HG03025 (cell line): ENCODE data around the gene CCDC192.

ENCODE experiments used
- ATAC-seq: cut with Tn5 transposase; IDR thresholded peaks from one replicate; pipeline ENCODE4 v1.9.1; 2021; ENCODE audit warnings: mild to moderate bottlenecking, moderate library complexity; ENCODE audit not compliant: unreplicated experiment, low FRiP score

The CCDC192 gene

DNA sequence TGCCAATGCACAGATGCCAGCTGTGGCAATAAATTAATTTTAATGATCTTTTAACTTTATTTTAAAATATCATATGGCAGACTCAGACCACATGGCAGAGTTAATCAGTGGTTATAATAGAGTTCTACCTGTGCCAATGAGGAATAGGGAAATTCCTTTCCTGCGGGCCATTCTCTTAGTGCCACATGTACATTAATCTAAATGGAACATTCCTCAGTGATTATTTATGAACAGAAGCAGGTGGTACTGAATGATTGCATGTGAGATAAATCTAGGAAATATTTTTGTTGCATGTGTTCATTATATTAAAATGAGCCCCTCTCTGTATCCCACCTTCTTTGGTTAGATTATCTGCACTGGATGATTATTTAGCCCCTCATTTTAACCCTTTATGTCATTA is 102.3 kb downstream of the CCDC192 start:
- ATAC-seq = no peak

DNA sequence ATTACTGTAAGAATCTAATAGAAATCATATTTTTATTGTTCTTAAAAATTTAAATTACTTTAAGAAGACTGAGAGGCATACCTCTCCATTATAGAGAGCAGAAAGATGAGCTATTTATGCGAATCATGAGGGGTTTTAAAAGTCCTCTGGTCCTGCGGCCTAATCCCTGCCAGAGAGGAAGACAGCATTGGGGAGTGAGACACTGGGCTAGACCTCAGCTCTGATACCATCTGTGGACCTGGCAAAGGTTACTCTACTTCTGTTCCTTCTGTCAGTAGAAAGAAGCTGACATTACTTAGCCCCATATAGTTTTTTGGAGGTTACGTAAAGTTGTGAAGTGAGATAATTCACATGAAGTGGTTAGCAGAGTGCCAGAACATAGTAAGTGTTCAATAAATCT is 103.6 kb downstream of the CCDC192 start:
- ATAC-seq = no peak

DNA sequence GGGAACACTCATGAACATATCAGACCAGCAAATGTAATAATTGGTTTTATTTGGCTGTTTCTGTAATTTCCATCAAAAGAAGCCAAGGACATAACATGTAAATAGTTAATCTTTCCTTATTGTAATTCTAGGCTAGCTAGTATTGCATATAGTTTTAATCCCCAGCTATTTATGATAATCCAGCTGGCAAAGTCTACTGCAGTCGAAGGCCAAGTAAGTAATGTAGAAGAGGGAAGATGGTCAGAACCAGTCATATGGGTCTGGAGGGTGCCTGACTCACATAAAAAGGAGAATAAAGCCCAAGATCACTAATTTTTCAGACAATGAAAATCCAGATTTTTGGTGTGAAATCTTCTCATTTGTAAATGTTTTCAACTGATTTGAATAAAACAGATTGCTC is 106.3 kb downstream of the CCDC192 start:
- ATAC-seq = no peak

DNA sequence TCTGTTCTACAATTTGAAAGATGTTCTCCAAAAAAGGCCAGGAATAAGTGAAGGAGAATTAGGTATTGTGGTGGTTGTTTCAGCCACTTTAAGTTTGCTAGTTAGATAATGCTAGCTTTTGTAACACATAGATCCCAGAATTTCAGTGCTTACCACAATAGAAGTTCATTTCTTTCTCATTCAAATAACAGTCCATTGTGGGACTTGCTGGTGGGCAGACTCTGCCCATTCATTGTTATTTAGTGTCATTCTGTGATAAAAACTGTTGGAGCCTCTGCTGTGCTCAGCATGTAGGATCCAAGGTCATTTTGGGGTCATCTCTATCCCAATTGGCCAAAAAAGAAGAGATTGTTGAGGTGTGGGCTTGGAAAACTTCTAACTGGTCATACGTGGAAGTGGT is 106.8 kb downstream of the CCDC192 start:
- ATAC-seq = no peak

DNA sequence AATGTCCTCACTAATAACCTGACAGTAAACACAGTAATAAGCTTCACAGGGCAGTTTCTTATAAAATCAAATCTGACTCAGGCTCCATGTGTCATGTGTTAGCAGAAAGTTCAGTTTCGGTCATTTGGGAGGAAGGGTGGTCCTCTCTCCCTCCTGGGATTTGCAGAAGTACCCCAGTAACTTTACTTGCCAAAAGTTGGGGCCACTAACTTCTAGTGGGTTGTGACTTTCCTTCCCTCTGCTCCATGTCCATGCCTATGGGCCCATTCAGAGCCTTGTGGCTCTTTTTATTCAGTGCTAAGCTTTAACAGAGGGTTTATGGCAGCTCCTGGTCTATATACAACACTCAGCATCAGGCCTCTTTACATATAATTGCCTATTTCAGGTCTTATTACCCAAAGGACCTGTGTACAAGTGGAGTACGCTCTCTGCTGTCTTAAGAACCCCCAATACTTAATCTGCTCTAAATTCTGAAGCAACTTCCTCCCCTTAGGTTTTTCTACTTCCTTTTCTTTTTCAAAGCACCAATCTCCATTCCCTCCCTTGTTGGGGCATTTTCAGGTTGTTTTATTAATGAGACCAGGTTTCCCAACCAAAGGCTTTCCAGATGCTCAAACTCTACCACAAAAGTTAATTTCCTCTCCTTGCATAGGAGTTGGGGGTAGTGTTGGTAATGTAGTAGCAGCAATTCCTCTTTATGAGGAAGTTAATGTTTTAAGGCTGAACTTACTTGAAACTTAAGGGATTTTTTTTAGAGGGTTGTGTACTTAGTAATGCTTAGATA is 107.7 kb downstream of the CCDC192 start:
- no peak for ATAC-seq

DNA sequence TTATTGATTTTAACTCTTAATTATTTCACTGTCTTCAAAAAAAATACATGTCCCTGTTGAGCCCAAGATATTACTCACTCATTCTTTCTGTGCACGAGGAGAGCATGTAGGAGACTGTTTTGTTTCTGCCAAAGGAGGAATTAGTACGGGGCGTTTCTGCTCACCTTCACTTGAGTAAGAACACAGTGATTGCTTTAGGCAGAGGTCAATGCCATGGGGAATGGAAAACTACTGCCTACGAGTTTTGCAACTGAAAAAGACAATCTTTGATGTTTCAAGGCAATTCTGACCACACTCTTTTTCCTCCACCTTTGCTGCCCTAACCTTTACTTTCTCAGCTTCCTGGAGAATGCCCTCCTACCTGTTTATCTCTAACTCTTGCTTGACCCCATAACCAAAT is 109.4 kb downstream of the CCDC192 start:
- no peak for ATAC-seq

DNA sequence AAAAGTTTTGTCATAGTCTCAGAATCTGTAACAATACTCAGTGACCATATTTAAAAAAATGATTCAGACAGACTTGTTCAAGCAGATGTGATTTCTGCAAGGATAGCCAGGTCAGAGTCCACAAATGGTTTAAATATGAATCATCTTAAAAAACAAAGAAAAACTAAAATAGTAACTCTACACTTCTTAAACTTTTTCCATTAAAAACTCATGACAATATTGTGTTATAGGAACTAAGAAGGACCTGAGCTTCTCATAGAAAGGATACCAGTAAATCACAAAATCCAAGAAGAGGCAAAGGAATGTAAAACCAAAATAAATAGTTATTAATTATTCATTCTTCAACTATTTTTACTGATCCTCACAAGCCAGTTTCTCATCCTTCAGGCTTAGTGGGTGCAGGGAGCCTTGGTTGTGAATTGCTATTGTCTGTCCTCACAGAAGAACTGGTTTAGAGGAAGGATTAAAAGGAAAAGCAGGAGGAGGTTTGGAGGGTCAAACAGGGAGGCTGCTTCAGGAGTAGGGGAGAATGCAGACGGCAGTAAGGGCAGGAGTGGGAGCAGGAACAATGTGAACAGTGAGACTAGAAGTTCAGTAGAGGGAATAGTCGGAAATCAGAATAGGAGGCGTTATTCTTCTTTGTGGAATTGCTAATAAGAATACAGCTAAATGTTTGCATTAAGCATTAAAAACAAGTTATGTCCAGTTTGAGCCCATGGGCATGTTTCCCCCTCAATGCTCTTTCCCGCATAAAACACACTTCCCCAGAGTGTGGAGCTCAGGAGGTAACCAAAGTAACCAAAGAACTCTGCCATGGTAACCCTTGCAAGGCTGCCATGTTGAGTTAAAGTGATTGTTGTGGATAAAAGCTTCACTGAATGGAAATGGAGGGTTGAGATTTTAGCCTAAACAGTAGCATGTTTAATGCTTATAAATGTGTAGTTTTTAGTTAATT is 110.7 kb downstream of the CCDC192 start:
- no peak for ATAC-seq

DNA sequence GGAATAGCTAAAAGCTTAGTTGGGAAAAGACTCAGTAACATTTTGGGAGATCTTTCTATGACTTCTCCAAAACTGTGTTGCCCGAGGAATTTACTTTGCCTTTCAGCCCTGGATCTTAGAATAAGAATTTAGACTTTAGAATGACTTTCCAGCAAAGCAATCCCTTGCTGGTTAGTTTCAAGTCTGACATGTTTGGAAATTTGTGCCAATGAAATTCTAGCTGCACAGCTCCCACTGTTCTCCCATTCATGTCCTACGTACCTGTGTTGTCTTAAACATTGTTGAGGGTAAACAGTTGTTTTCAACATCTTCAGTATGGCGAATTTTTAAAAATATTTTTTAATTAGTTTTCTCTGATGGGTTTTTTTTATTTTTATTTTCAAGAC is 111.4 kb downstream of the CCDC192 start:
- ATAC-seq = no peak

DNA sequence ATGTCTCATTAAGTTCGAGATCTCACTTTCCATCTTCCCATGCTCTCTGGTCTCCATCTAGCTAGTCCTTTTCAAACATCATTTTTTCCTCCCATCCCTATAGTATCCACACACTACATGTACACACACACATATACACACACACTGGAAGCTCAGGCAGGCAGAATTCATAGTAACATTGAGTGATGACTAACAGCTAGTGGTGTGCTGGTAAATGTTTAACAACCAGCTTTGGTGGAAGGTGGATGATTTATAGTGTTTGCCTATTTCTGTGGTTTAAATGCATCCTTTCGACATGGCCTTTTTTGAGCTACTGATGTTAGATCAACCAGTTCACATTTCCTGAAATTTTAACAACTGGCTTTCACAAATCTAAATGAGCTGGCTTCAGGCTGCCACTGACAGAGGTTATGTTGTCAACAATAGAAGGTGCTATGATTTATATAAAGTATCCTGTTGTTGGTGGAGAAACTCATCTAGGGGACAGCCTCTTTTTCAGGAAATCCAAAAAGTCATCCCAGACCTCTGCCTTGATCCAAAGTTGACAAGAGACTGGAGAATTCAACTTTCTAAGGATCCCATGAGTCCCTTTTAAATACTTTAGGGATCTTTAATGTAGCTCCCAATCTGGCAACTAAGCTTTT is 117.8 kb downstream of the CCDC192 start:
- no peak for ATAC-seq

DNA sequence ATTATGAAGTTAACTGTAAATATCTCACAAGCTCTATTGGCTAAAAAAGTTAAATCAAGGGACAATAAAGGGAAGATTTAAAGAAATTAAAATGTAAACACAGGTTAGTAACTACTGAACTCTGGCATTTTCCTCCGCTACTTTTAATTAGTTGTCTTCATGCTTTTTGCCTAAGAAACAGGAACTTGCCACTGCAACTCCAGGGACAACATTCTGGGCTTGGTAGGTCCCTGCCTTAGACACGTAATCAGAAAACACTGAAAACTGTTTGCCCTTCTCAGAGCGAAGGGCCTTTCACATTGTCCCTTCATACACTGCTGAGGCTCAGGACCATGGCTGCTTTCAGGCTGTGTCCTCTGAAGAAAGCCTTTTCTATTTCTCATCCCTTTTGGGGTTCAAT is 118.7 kb downstream of the CCDC192 start:
- ATAC-seq = no peak

DNA sequence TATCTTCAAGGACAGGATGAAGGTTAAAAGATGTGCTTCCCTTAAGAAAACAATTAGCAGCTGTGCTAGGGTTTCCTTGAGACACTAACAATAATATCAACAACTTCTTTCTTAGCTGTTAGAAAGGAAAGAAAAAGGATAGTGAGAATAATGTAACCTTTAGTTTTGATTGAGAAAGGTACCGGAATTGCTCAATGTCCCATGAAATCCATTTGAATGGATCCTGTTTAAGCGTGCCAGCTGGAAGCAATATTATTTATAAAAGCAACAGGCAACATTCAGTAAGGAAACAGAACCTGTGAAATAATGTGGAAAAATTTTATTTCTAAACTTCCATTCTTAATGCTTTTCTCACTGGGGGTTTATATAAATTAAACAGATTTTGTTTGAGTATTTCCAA is 120.9 kb downstream of the CCDC192 start:
- ATAC-seq = no peak

DNA sequence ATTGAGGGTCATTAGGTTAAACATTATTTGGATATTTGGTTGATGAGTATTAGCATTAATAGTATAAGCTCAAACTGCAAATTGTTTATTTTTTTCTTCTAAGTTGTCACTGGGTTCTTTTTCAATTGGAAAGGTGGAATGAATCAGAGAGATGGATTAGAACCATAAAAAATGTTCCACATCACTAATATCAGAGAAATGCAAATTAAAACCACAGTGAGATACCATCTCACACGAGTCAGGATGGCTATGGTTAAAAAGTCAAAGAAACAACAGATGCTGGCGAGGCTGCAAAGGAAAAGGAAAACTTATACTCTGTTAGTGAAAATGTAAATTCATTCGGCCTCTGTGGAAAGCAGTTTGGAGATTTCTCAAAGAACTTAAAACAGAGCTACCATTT is 122.8 kb downstream of the CCDC192 start:
- no peak for ATAC-seq

DNA sequence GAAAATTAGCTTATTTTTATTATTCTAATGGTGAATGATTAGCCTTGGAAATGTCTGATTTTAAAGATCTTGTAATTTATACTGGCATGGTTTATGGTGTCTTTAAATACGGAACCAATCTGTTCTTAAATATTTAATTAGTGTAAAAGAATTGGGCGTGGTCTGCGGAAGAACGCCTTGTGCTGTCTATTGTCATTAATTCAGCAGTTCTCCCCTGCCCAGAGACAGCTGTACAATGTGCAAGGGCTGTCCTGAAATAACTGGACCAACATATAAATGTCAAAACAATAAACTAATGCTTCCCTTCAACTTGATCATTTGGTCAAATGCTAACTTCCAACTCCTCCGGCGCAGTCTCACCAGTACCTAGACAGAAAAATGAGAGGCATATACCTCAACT is 124.3 kb downstream of the CCDC192 start:
- ATAC-seq = no peak

DNA sequence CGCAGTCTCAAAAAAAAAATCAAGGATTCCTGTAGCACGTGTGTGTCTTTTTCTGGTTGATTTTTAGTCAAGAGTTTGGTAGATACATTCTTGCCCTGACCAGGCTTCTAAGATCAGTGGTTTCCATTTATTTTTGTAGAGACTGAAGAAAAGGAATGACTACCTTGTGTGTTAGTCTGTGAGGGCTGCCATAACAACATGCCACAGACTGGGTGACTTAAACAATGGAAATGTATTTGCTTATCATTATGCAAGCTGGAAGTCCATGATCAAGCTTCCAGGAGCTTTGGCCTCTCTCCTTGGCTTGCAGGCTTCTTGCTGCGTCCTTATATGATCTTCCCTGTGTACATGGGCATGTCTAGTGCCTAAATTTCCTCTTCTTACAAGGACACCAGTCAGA is 127.0 kb downstream of the CCDC192 start:
- no peak for ATAC-seq

DNA sequence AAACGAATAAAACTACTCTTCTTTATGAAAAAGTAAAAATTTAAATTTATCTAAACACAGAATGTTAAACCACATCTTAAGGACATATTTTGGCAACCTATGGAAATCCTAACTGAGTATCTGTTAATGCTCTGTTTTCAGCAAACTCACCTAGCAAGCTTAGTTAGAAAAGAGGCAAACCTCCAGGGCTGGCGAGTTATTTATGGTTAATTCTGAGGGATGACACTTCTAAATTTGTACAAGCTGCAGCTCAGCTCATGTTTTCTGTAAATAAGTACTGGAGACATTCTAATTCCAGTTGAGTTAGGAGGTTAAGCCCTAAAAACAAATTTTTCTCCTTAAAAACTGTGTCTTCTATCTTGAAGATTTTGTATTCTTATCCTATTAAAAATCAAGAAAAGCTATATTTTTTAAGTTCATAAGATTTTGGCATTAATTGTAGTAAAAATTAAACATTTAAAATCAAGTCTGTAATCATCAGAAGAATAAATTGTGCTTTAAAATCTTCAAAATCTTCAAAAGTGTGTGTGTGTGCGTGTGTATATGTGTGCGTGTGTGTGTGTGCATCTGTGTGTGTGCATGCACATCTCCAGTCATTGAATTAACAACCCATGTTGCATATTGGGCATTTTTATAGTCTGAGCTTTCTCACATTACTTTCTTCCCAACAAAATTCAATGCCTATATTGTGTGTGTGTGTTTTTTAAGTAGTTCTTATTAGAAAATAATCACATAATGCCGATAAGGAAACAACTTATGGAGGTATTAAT is 127.8 kb downstream of the CCDC192 start:
- no peak for ATAC-seq

DNA sequence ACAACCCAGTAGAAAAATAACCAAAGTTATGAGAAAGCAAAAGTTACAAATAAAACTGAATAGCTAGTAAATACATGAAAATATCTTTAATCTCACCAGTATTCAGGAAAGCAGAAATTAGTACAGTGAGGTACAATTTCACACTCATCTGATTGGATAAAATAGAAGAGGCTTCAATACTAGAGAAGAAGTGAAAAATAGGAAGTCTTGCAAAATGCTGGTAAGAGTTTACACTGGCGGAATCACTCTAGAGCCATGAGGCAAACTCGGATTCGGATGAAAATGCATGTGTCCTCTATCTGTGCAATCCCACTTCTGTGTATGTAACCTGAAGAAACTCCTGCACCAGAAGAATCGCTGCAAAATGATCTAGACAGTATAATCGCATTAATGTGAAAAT is 128.9 kb downstream of the CCDC192 start:
- ATAC-seq = no peak

DNA sequence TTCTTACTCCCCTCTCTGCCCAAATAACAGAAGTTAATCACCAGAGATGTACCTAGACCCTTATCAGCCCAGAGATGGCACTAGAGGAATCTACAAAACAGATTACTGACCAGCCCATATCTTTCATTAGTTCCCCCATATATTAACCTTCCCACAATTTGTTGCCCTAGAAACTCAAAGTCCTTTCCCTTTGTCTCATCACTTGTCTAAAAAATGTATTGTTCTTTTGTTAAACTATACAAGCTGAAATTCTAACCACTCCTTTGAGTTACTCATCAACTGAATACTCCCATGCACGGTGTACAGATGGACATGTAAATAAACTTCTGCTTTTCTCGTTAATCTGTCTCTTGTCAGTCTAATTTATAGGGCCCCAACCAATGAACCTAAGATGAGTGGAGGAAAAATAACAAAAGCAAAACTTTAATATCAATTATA is 130.9 kb downstream of the CCDC192 start:
- no peak for ATAC-seq

DNA sequence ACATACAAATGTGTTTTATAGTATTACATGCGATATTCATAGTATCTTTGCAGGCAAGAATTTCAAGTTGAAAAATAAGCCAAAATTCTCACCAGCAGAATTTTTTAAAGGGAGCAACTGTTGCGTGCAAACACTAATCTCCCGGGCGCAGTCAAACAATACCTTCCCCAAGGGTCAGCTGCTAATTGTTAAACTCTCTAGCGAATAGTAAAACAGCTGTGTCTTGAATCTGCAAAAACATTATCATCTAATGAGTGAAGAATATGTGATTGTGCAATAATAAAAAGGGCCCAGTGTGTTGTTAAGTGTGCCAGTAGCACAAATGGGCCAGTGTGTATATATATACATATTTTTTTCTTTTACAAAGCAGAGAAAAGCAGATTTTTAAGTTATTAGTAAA is 131.4 kb downstream of the CCDC192 start:
- ATAC-seq = no peak

DNA sequence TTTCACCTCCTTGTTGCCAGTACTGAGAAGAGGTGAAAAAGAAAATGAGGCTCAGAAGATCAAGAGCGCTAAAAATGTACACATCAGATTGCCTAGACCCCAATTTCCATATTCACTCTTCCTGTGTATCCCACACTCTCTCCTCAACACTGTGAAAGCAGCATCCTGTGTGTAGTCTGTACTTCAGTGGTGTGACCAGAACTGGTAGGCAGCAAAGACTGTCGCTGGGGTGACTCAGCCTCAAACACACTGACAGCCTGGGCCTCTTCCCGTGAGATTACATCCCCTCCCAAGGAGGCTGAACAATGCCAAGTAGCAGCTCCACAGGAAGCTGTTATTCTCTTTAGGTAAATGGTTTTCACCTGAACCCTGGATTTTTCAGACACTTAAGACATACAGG is 135.5 kb downstream of the CCDC192 start:
- no peak for ATAC-seq

DNA sequence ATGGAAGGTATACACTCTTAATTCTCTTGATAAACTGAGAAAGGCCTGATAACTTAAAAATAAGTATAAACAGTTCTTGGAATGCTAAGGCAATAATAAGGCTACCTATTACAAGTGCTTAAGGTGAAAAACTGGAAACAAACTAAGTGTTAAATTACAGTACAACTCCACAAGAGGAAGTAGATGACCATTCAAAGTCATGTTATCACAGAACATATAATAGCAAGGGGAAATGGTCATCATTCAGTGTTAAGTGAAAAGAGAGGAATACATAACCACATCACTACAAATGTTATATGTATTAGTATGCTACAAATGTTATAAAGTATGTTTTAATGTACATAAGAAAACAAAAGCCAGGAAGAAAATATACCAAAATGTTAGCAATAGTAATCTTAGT is 135.9 kb downstream of the CCDC192 start:
- ATAC-seq = no peak
